Common myeloid progenitor, CD34-positive (primary cell): ENCODE results near the gene ZNRF3.

Experiments used
- CTCF ChIA-PET: fragments of 350-600 bp; sonication (Branson Sonifier 250); formaldehyde crosslinking; loops from one replicate; lab custom pipeline; 2021; ENCODE audit warnings: antibody characterized with exemption; lab: Charles Lee
- POLR2A ChIA-PET: fragments of 350-600 bp; sonication (Branson Sonifier 250); formaldehyde crosslinking; loops from one replicate; lab custom pipeline; 2021; ENCODE audit warnings: antibody characterized with exemption; lab: Charles Lee
- DNase-seq, 3 donors: peaks; one replicate each; pipeline versions ENCODE4 v3.0.0 to v3.0.0-alpha.2; 2013
- H3K27ac ChIP-seq, 2 experiments: 1 replicate in 1 of 2; 2 replicates in 1 of 2; pipeline ENCODE4 v1.7.0; 2013; ENCODE audit warnings: inconsistent platforms in 2 of 2, low read length in 2 of 2, mild to moderate bottlenecking in 2 of 2, low read depth in 1 of 2, moderate library complexity in 1 of 2; ENCODE audit not compliant: severe bottlenecking in 2 of 2, insufficient read depth in 1 of 2, poor library complexity in 1 of 2
- H3K27me3 ChIP-seq, 5 experiments: replicated peaks in 2 of 5; 1 replicate in 3 of 5; 2 replicates in 2 of 5; pipeline versions ENCODE4 v1.6.1 to v1.7.0; 2013; ENCODE audit warnings: low read length in 4 of 5, mild to moderate bottlenecking in 2 of 5, moderate library complexity in 2 of 5, inconsistent platforms in 1 of 5; ENCODE audit not compliant: insufficient read depth in 5 of 5, control insufficient read depth in 4 of 5
- H3K36me3 ChIP-seq, 4 experiments: 1 replicate in 2 of 4; 2 replicates in 2 of 4; pipeline versions ENCODE4 v1.6.1 to v1.7.0; 2013; ENCODE audit warnings: low read length in 3 of 4, control low read depth in 1 of 4, mild to moderate bottlenecking in 1 of 4; ENCODE audit not compliant: control insufficient read depth in 4 of 4, insufficient read depth in 4 of 4
- H3K4me1 ChIP-seq, 4 experiments: 1 replicate in 3 of 4; 2 replicates in 1 of 4; pipeline versions ENCODE4 v1.6.1 to v1.7.1; 2013; ENCODE audit warnings: low read length in 3 of 4, mild to moderate bottlenecking in 3 of 4, control low read depth in 1 of 4, inconsistent platforms in 1 of 4, moderate library complexity in 1 of 4; ENCODE audit not compliant: control insufficient read depth in 4 of 4, insufficient read depth in 4 of 4; ENCODE audit errors: control extremely low read depth in 1 of 4
- H3K4me3 ChIP-seq, 7 experiments: 1 replicate in 4 of 7; 2 replicates in 3 of 7; pipeline versions ENCODE4 v1.5.1 to v1.7.0; 2013; ENCODE audit warnings: mild to moderate bottlenecking in 7 of 7, low read length in 6 of 7, moderate library complexity in 6 of 7, inconsistent platforms in 2 of 7, low read depth in 2 of 7, control low read depth in 1 of 7; ENCODE audit not compliant: insufficient read depth in 4 of 7, control insufficient read depth in 1 of 7; ENCODE audit errors: extremely low read depth in 1 of 7
- H3K9me3 ChIP-seq, 5 experiments: 1 replicate in 4 of 5; 2 replicates in 1 of 5; pipeline versions ENCODE4 v1.6.1 to v1.7.1; 2013; ENCODE audit warnings: low read length in 4 of 5, mild to moderate bottlenecking in 2 of 5, inconsistent platforms in 1 of 5, low read depth in 1 of 5, moderate library complexity in 1 of 5; ENCODE audit not compliant: control insufficient read depth in 4 of 5, insufficient read depth in 2 of 5; ENCODE audit errors: control extremely low read depth in 1 of 5
- WGBS: methylation state at CpG from one replicate; pipeline ENCODE4 v1.1.5; 2013; ENCODE audit not compliant: insufficient coverage; 5-methylcytosine and 5-hydroxymethylcytosine counted together

Gene ZNRF3

GRCh38 chr22:28940441-28940840 is 57.1 kb downstream of the ZNRF3 start:
- H3K4me3 ChIP-seq: no peak overlapping the region
- DNase-seq: no peak
- H3K9me3 ChIP-seq: no peaks in the 10 kb centered on the region
- H3K27ac ChIP-seq: no peak overlapping the region
- peaks cover 4 to 25% (median 13%) of the 10 kb centered on the region in 5 experiments for H3K27me3 ChIP-seq
- no CpG with 5 or more reads among the region's 5 CpGs for WGBS
- peaks cover 0 to 8% (median 2%) of the 10 kb centered on the region in 4 experiments for H3K4me1 ChIP-seq
- CTCF ChIA-PET: no interaction called here
- POLR2A ChIA-PET: no interaction called here
- H3K36me3 ChIP-seq: no peaks in the 10 kb centered on the region

DNA sequence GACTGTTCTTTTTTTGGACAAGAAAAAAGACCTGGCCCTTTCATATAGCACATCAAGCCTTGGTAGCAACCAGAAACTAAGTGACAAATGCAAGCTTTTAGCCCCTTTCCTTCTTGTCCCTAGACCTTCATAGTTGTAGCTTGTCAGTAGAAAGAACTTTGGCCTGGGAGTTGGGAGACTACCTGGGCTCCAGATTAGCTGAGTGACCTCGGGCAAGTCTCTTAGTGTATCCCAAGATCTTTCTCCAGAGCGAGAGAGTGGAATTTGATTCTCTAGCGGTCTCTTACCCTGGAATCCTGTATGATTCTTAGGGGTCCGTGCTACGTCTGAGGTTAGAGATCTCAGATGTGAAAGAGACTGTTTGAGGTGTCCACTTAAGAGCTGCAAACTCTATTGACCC is 59.0 kb downstream of the ZNRF3 start:
- Histone ChIP-seq H3K4me3 (no peak overlapping the region), H3K27me3 (peaks cover 4 to 22% (median 13%) of the 10 kb centered on the region in 5 experiments), H3K27ac (no peak overlapping the region), H3K36me3 (peaks cover 0 to 3% (median 0%) of the 10 kb centered on the region in 4 experiments), H3K4me1 (peaks cover 0 to 8% (median 2%) of the 10 kb centered on the region in 4 experiments), H3K9me3 (peaks cover 5 to 17% (median 9%) of the 10 kb centered on the region in 5 experiments)
- DNase-seq: no peak
- 93% methylated on average over 5 of the region's 5 CpGs for WGBS
- POLR2A ChIA-PET: no interaction called here
- CTCF ChIA-PET: interaction anchor here (1.3 kb wide), 1 partner anchor 10 kb away, joined by 4 read pairs; no protein-coding TSS in a partner anchor

DNA sequence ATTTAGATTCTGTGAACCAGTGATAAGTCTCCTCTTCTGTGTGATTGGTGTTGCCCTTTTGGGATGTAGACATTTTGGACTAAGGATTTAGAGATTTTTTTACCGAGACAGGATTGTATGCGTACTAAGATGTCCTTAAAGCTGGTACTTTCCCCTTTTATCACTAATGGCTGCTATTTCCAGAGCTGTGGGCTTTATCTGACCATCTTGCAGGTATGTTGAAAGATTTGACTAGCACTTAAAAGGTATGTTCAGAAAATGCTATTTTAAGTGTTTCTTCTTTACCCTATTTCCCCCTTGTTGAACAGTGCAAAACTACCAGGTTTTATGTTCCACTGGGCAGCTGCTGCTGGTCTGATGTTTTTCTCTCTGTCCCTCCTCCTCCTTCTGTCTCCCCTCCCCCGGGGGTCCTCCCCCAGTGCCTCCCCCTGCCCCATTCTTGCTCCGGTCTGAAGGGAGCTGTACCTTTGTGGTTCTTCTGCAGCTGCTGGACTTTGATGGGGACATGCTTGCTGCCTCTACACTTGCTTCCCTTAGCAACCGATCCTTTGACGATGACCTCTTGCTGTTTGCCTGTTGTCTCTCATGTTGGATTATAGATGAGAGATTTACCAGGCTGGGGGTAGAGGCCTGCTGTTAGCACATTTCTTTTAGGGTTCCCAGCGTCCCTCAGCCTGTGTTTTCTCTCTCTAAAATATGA is 59.6 kb downstream of the ZNRF3 start:
- DNase-seq: no peak
- CTCF ChIA-PET: interaction anchor here (1.3 to 1.4 kb wide), 2 partner anchors 9 to 15 kb away, joined by 4 to 7 read pairs; no protein-coding TSS in a partner anchor
- peaks cover 4 to 25% (median 13%) of the 10 kb centered on the region in 5 experiments for H3K27me3 ChIP-seq
- POLR2A ChIA-PET: no interaction called here
- no peak overlapping the region for H3K27ac ChIP-seq
- H3K4me1 ChIP-seq: peaks cover 0 to 8% (median 2%) of the 10 kb centered on the region in 4 experiments
- H3K36me3 ChIP-seq: peaks cover 0 to 3% (median 0%) of the 10 kb centered on the region in 4 experiments
- WGBS: 71% methylated on average over 4 of the region's 7 CpGs
- H3K4me3 ChIP-seq: no peak overlapping the region
- peaks cover 5 to 20% (median 12%) of the 10 kb centered on the region in 5 experiments for H3K9me3 ChIP-seq

GRCh38 chr22:28943501-28943879 is 60.1 kb downstream of the ZNRF3 start:
- POLR2A ChIA-PET: no interaction called here
- 83% methylated on average over 1 of the region's 2 CpGs for WGBS
- CTCF ChIA-PET: interaction anchor here (1.2 to 1.4 kb wide), 2 partner anchors 16 kb away, joined by 3 to 7 read pairs; no protein-coding TSS in a partner anchor
- Histone ChIP-seq H3K27me3 (peaks cover 4 to 25% (median 13%) of the 10 kb centered on the region in 5 experiments), H3K27ac (no peak overlapping the region), H3K36me3 (peaks cover 0 to 3% (median 0%) of the 10 kb centered on the region in 4 experiments), H3K4me3 (no peak overlapping the region), H3K9me3 (peaks cover 5 to 24% (median 15%) of the 10 kb centered on the region in 5 experiments), H3K4me1 (peaks cover 0 to 8% (median 2%) of the 10 kb centered on the region in 4 experiments)
- peak; percentile 28 to 78 (median 78) for DNase-seq

DNA sequence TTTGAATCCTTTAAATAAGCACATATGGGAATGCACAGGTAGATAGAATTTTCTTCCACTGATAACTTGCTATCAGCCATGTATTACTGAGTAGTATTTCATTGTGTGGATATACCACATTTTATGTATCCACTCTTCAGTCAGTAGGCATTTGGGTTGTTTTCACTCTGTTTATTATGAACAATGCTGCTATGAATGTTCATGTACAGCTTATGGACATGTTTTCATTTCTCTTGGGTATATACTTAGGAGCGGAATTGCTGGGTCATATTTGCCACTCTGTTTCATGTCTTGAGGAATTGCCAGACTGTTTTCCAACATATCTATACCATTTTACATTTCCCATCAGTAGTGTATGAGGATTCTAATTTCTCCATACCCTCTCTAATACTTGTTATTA is 63.8 kb downstream of the ZNRF3 start:
- Histone ChIP-seq H3K36me3 (peaks cover 0 to 3% (median 0%) of the 10 kb centered on the region in 4 experiments), H3K27ac (no peak overlapping the region), H3K4me1 (peaks cover 0 to 8% (median 2%) of the 10 kb centered on the region in 4 experiments), H3K9me3 (peaks cover 5 to 25% (median 15%) of the 10 kb centered on the region in 5 experiments), H3K27me3 (peaks cover 11 to 49% (median 19%) of the 10 kb centered on the region in 5 experiments), H3K4me3 (no peak overlapping the region)
- POLR2A ChIA-PET: no interaction called here
- WGBS: no CpG with 5 or more reads among the region's 1 CpG
- CTCF ChIA-PET: interaction anchor here (1.2 to 1.9 kb wide), 2 partner anchors 9 to 20 kb away, joined by 5 to 6 read pairs; no protein-coding TSS in a partner anchor
- DNase-seq: peak in 1 of 3 donors; percentile 41

GRCh38 chr22:28948424-28948823 is 65.1 kb downstream of the ZNRF3 start:
- Histone ChIP-seq H3K27ac (no peak overlapping the region), H3K27me3 (peaks cover 11 to 52% (median 26%) of the 10 kb centered on the region in 5 experiments), H3K36me3 (peaks cover 0 to 3% (median 0%) of the 10 kb centered on the region in 4 experiments), H3K9me3 (peaks cover 5 to 25% (median 15%) of the 10 kb centered on the region in 5 experiments), H3K4me1 (peaks cover 0 to 4% (median 2%) of the 10 kb centered on the region in 4 experiments), H3K4me3 (no peak overlapping the region)
- no CpG with 5 or more reads among the region's 1 CpG for WGBS
- no peak for DNase-seq
- ChIA-PET POLR2A (no interaction called here), CTCF (interaction anchor here (1.1 to 1.5 kb wide), 2 partner anchors 10 to 63 kb away, joined by 4 read pairs; no protein-coding TSS in a partner anchor)
